GM12878 (cell line): ENCODE measurements around the gene MICAL3.

Experiments used
- EGR1 ChIP-seq, 2 experiments: IDR thresholded peaks; 1 replicate in 1 of 2; 2 replicates in 1 of 2; pipeline ENCODE4 v1.6.1; 2011 to 2012; ENCODE audit warnings: low read depth in 2 of 2, low read length in 2 of 2, borderline replicate concordance in 1 of 2, mild to moderate bottlenecking in 1 of 2, moderate library complexity in 1 of 2
- ETV6 ChIP-seq, 2 experiments: fragments of 450-650 bp in 1 of 2; IDR thresholded peaks in 1 of 2; conservative IDR thresholded peaks in 1 of 2; 2 replicates each; pipeline ENCODE4 v1.6.1; 2014; ENCODE audit warnings: antibody characterized with exemption in 1 of 2, borderline replicate concordance in 1 of 2, low read depth in 1 of 2, mild to moderate bottlenecking in 1 of 2, moderate library complexity in 1 of 2
- KAT2A ChIP-seq: conservative IDR thresholded peaks from 2 replicates; pipeline ENCODE4 v1.6.1; 2011; ENCODE audit warnings: low read depth, low read length; ENCODE audit not compliant: control insufficient read depth
- NR2C2 ChIP-seq: IDR thresholded peaks from 2 replicates; pipeline ENCODE4 v1.6.1; 2011; ENCODE audit warnings: borderline replicate concordance, low read depth; ENCODE audit not compliant: control insufficient read depth, insufficient read length
- POLR2A ChIP-seq: IDR thresholded peaks from 2 replicates; pipeline ENCODE4 v1.6.1; 2011; ENCODE audit warnings: low read depth, mild to moderate bottlenecking, low read length
- POLR2AphosphoS2 ChIP-seq: IDR thresholded peaks from 2 replicates; pipeline ENCODE4 v1.6.1; 2011; ENCODE audit warnings: low read depth, mild to moderate bottlenecking, low read length, improper control_type of control experiment, moderate library complexity
- SMAD1 ChIP-seq: fragments of 450-650 bp; IDR thresholded peaks from 2 replicates; pipeline ENCODE4 v1.6.1; 2018; ENCODE audit warnings: mild to moderate bottlenecking, low read depth; ENCODE audit not compliant: partially characterized antibody
- ZZZ3 ChIP-seq: IDR thresholded peaks from 2 replicates; pipeline ENCODE4 v1.6.1; 2011; ENCODE audit warnings: low read depth; ENCODE audit not compliant: control insufficient read depth, insufficient read length
- TF ChIP-seq, protein P1 (sequence below), 3 experiments: IDR thresholded peaks in 2 of 3; conservative IDR thresholded peaks in 1 of 3; 2 replicates each; pipeline ENCODE4 v1.5.1; 2011; ENCODE audit warnings: low read depth in 3 of 3, low read length in 3 of 3, mild to moderate bottlenecking in 3 of 3, control low read depth in 2 of 3, moderate library complexity in 2 of 3, inconsistent platforms in 1 of 3, mixed read lengths in 1 of 3; ENCODE audit not compliant: control insufficient read depth in 2 of 3, insufficient read depth in 1 of 3; ENCODE audit errors: extremely low read depth in 1 of 3
- TF ChIP-seq, protein P2 (sequence below): IDR thresholded peaks from 2 replicates; pipeline ENCODE4 v1.6.1; 2011; ENCODE audit warnings: low read depth, low read length, improper control_type of control experiment, borderline replicate concordance
- TF ChIP-seq, protein P3 (sequence below): IDR thresholded peaks from 2 replicates; pipeline ENCODE4 v1.6.1; 2012; ENCODE audit warnings: mild to moderate bottlenecking, low read depth, low read length

DNA sequence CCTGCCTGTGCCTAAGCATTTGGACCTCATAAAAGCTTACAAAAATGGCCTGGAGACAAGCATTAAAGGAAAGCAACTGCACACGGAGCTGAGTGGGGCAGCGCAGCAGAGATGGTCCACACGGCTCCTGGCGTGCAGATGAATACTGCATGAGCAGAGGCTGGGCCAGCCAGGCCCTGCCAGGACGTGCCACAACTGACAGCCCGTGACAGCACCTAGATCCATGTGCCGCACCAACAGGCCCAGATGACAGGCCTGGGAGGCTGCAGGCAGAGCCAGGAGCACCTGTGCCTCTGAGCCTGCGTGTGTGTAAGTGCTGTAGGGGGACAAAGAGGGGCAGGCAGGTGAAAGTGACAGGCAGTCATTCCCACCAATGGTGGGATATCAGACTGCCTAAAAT lies 33.4 kb downstream of the MICAL3 start:
- TF ChIP-seq SMAD1 (no peak), POLR2A (no peak), POLR2AphosphoS2 (no peak), KAT2A (no peak), ZZZ3 (no peak), ETV6 (conservative IDR thresholded peaks at IDR 0.05 in 1 of 2, IDR thresholded peaks at IDR 0.05 in 1 of 2; ENCODE audit: borderline replicate concordance in 1 of 2, low read depth in 1 of 2) (no peak), NR2C2 (no peak), EGR1 (IDR thresholded peaks at IDR 0.05; ENCODE audit: borderline replicate concordance in 1 of 2, low read depth in 2 of 2, low read length in 2 of 2) (no peak)
- TF ChIP-seq, protein P1, sequence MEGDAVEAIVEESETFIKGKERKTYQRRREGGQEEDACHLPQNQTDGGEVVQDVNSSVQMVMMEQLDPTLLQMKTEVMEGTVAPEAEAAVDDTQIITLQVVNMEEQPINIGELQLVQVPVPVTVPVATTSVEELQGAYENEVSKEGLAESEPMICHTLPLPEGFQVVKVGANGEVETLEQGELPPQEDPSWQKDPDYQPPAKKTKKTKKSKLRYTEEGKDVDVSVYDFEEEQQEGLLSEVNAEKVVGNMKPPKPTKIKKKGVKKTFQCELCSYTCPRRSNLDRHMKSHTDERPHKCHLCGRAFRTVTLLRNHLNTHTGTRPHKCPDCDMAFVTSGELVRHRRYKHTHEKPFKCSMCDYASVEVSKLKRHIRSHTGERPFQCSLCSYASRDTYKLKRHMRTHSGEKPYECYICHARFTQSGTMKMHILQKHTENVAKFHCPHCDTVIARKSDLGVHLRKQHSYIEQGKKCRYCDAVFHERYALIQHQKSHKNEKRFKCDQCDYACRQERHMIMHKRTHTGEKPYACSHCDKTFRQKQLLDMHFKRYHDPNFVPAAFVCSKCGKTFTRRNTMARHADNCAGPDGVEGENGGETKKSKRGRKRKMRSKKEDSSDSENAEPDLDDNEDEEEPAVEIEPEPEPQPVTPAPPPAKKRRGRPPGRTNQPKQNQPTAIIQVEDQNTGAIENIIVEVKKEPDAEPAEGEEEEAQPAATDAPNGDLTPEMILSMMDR (IDR thresholded peaks at IDR 0.05 in 2 of 3, conservative IDR thresholded peaks at IDR 0.05 in 1 of 3; ENCODE audit: control insufficient read depth in 2 of 3, extremely low read depth in 1 of 3, insufficient read depth in 1 of 3, low read depth in 3 of 3, low read length in 3 of 3), result no peak
- TF ChIP-seq, protein P2, sequence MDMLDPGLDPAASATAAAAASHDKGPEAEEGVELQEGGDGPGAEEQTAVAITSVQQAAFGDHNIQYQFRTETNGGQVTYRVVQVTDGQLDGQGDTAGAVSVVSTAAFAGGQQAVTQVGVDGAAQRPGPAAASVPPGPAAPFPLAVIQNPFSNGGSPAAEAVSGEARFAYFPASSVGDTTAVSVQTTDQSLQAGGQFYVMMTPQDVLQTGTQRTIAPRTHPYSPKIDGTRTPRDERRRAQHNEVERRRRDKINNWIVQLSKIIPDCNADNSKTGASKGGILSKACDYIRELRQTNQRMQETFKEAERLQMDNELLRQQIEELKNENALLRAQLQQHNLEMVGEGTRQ, result no peak
- TF ChIP-seq, protein P3, sequence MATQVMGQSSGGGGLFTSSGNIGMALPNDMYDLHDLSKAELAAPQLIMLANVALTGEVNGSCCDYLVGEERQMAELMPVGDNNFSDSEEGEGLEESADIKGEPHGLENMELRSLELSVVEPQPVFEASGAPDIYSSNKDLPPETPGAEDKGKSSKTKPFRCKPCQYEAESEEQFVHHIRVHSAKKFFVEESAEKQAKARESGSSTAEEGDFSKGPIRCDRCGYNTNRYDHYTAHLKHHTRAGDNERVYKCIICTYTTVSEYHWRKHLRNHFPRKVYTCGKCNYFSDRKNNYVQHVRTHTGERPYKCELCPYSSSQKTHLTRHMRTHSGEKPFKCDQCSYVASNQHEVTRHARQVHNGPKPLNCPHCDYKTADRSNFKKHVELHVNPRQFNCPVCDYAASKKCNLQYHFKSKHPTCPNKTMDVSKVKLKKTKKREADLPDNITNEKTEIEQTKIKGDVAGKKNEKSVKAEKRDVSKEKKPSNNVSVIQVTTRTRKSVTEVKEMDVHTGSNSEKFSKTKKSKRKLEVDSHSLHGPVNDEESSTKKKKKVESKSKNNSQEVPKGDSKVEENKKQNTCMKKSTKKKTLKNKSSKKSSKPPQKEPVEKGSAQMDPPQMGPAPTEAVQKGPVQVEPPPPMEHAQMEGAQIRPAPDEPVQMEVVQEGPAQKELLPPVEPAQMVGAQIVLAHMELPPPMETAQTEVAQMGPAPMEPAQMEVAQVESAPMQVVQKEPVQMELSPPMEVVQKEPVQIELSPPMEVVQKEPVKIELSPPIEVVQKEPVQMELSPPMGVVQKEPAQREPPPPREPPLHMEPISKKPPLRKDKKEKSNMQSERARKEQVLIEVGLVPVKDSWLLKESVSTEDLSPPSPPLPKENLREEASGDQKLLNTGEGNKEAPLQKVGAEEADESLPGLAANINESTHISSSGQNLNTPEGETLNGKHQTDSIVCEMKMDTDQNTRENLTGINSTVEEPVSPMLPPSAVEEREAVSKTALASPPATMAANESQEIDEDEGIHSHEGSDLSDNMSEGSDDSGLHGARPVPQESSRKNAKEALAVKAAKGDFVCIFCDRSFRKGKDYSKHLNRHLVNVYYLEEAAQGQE, result no peak
